BLaER1 (cell line): ENCODE data around the gene KCNJ12.

Source experiments
- H3K27ac ChIP-seq: shearing (Covaris generic); formaldehyde crosslinking; 2 replicates; pipeline ENCODE4 v1.8.1; 2022
- H3K27me3 ChIP-seq: shearing (Covaris generic); formaldehyde crosslinking; 2 replicates; pipeline ENCODE4 v1.8.1; 2022
- H3K36me3 ChIP-seq: shearing (Covaris generic); formaldehyde crosslinking; 2 replicates; pipeline ENCODE4 v1.8.1; 2022
- H3K4me1 ChIP-seq: shearing (Covaris generic); formaldehyde crosslinking; 2 replicates; pipeline ENCODE4 v1.8.1; 2022
- H3K4me2 ChIP-seq: shearing (Covaris generic); formaldehyde crosslinking; 2 replicates; pipeline ENCODE4 v1.8.1; 2022
- H3K4me3 ChIP-seq: shearing (Covaris generic); formaldehyde crosslinking; 2 replicates; pipeline ENCODE4 v1.8.1; 2022
- H3K9ac ChIP-seq: shearing (Covaris generic); formaldehyde crosslinking; 2 replicates; pipeline ENCODE4 v1.8.1; 2022
- H3K9me3 ChIP-seq: shearing (Covaris generic); formaldehyde crosslinking; 2 replicates; pipeline ENCODE4 v1.8.1; 2022
- H4K20me1 ChIP-seq: shearing (Covaris generic); formaldehyde crosslinking; 2 replicates; pipeline ENCODE4 v1.8.1; 2022
- Cebpa-rat ChIP-seq: shearing (Covaris generic); IDR thresholded peaks from 2 replicates; pipeline ENCODE4 v1.8.1; 2022

Gene KCNJ12

GRCh38 chr17:21358682-21359482 is 17.3 kb upstream of the KCNJ12 start:
- Histone ChIP-seq H4K20me1 (no peaks in the 10 kb centered on the region), H3K36me3 (no peaks in the 10 kb centered on the region), H3K4me3 (no peak overlapping the region), H3K27ac (no peak overlapping the region), H3K9me3 (no peaks in the 10 kb centered on the region), H3K4me2 (peak overlapping the region; percentile 54; the same call in 1 of the 2 replicates), H3K9ac (no peak overlapping the region), H3K4me1 (peaks cover 38% of the 10 kb centered on the region), H3K27me3 (no peaks in the 10 kb centered on the region)
- TF ChIP-seq Cebpa-rat: no peak

GRCh38 chr17:21359483-21359840 is 16.7 kb upstream of the KCNJ12 start:
- TF ChIP-seq Cebpa-rat: no peak
- H3K27ac ChIP-seq: no peak overlapping the region
- peak overlapping the region; percentile 54 for H3K4me2 ChIP-seq
- no peaks in the 10 kb centered on the region for H3K27me3 ChIP-seq
- H3K9me3 ChIP-seq: no peaks in the 10 kb centered on the region
- H3K9ac ChIP-seq: no peak overlapping the region
- no peaks in the 10 kb centered on the region for H3K36me3 ChIP-seq
- peaks cover 38% of the 10 kb centered on the region for H3K4me1 ChIP-seq
- no peak overlapping the region for H3K4me3 ChIP-seq
- no peaks in the 10 kb centered on the region for H4K20me1 ChIP-seq

GRCh38 chr17:21360048-21360447 is 16.1 kb upstream of the KCNJ12 start:
- Histone ChIP-seq H3K9me3 (no peaks in the 10 kb centered on the region), H3K27me3 (no peaks in the 10 kb centered on the region), H3K4me2 (peak overlapping the region; percentile 54), H3K36me3 (no peaks in the 10 kb centered on the region), H3K27ac (peak overlapping the region; percentile 55; the same call in 1 of the 2 replicates), H3K4me3 (no peak overlapping the region), H3K9ac (0 out of 2 replicates have a peak overlapping the region, but pooled peaks have one; percentile 57), H4K20me1 (no peaks in the 10 kb centered on the region), H3K4me1 (peaks cover 42% of the 10 kb centered on the region)
- TF ChIP-seq Cebpa-rat: no peak

GRCh38 chr17:21361020-21361809 is 14.9 kb upstream of the KCNJ12 start:
- H4K20me1 ChIP-seq: no peaks in the 10 kb centered on the region
- no peak overlapping the region for H3K4me3 ChIP-seq
- H3K36me3 ChIP-seq: no peaks in the 10 kb centered on the region
- H3K9ac ChIP-seq: no peak overlapping the region
- no peak for TF ChIP-seq Cebpa-rat
- no peaks in the 10 kb centered on the region for H3K27me3 ChIP-seq
- no peaks in the 10 kb centered on the region for H3K9me3 ChIP-seq
- 0 out of 2 replicates have a peak overlapping the region, but pooled peaks have one; percentile 54 for H3K4me2 ChIP-seq
- 0 out of 2 replicates have a peak overlapping the region, but pooled peaks have one; percentile 55 for H3K27ac ChIP-seq
- peaks cover 49% of the 10 kb centered on the region for H3K4me1 ChIP-seq

- H3K4me1 ChIP-seq: peaks cover 56% of the 10 kb centered on the region
- no peak overlapping the region for H3K4me2 ChIP-seq
- H3K9me3 ChIP-seq: no peaks in the 10 kb centered on the region
- no peaks in the 10 kb centered on the region for H3K36me3 ChIP-seq
- H3K9ac ChIP-seq: no peak overlapping the region
- H3K27me3 ChIP-seq: no peaks in the 10 kb centered on the region
- no peak overlapping the region for H3K27ac ChIP-seq
- TF ChIP-seq Cebpa-rat: no peak
- H4K20me1 ChIP-seq: no peaks in the 10 kb centered on the region
- H3K4me3 ChIP-seq: no peak overlapping the region
These were observed 13.7 kb upstream of the KCNJ12 start for GRCh38 chr17:21362331-21362931.

- TF ChIP-seq Cebpa-rat: no peak
- H3K27ac ChIP-seq: no peak overlapping the region
- H3K4me3 ChIP-seq: no peak overlapping the region
- H3K4me2 ChIP-seq: no peak overlapping the region
- H3K36me3 ChIP-seq: no peaks in the 10 kb centered on the region
- H3K9ac ChIP-seq: no peak overlapping the region
- H3K9me3 ChIP-seq: no peaks in the 10 kb centered on the region
- no peaks in the 10 kb centered on the region for H4K20me1 ChIP-seq
- H3K27me3 ChIP-seq: no peaks in the 10 kb centered on the region
- peaks cover 59% of the 10 kb centered on the region for H3K4me1 ChIP-seq
These were observed 12.1 kb upstream of the KCNJ12 start for GRCh38 chr17:21363776-21364642.

- Histone ChIP-seq H3K36me3 (no peaks in the 10 kb centered on the region), H3K4me1 (peaks cover 59% of the 10 kb centered on the region), H3K9me3 (no peaks in the 10 kb centered on the region), H3K4me3 (no peak overlapping the region), H3K27me3 (no peaks in the 10 kb centered on the region), H3K9ac (no peak overlapping the region), H3K4me2 (no peak overlapping the region), H3K27ac (no peak overlapping the region), H4K20me1 (no peaks in the 10 kb centered on the region)
- TF ChIP-seq Cebpa-rat: no peak
These were observed 11.1 kb upstream of the KCNJ12 start for GRCh38 chr17:21365016-21365415.

GRCh38 chr17:21368545-21369246 is 7.5 kb upstream of the KCNJ12 start:
- Histone ChIP-seq H4K20me1 (no peaks in the 10 kb centered on the region), H3K4me2 (peak overlapping the region; percentile 96), H3K9me3 (no peaks in the 10 kb centered on the region), H3K27me3 (no peaks in the 10 kb centered on the region), H3K36me3 (no peaks in the 10 kb centered on the region), H3K27ac (peak overlapping the region; percentile 92), H3K4me3 (0 out of 2 replicates have a peak overlapping the region, but pooled peaks have one; percentile 2), H3K9ac (peak overlapping the region; percentile 73; the same call in 1 of the 2 replicates), H3K4me1 (peaks cover 85% of the 10 kb centered on the region)
- TF ChIP-seq Cebpa-rat: no peak; the same call in 1 of the 2 replicates

GRCh38 chr17:21369395-21369794 is 6.8 kb upstream of the KCNJ12 start:
- peak overlapping the region; percentile 92 for H3K27ac ChIP-seq
- H3K4me3 ChIP-seq: no peak overlapping the region
- no peaks in the 10 kb centered on the region for H3K9me3 ChIP-seq
- H3K36me3 ChIP-seq: no peaks in the 10 kb centered on the region
- no peaks in the 10 kb centered on the region for H3K27me3 ChIP-seq
- peak overlapping the region; percentile 73 for H3K9ac ChIP-seq
- H4K20me1 ChIP-seq: no peaks in the 10 kb centered on the region
- peak overlapping the region; percentile 96 for H3K4me2 ChIP-seq
- H3K4me1 ChIP-seq: peaks cover 92% of the 10 kb centered on the region
- no peak for TF ChIP-seq Cebpa-rat
